Measurements from ENCODE around the gene USP19.

DNA sequence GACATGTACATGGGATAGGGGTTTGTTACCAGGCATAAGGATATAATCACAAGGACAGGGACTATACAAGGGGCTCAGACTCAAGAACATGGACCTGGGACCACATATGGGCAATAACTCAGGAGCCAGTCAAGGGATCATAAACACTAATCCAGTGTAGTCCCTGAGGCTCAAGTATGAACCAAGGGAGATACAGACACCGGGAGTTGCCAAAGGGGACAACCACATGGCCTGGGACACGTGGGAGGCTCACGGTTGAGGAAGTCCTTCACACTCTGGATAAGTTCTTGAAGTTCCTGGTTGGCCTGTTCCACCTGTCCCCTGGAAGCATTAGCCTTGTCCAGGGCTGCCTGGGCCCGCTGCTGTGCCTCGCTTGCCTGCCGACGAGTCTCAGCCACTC is 1.8 kb upstream of the USP19 start:
- TF ChIP-seq YY1 (IDR thresholded peaks at IDR 0.05; ENCODE audit: low read depth, low read length) = no peak
- TF ChIP-seq, protein P1, sequence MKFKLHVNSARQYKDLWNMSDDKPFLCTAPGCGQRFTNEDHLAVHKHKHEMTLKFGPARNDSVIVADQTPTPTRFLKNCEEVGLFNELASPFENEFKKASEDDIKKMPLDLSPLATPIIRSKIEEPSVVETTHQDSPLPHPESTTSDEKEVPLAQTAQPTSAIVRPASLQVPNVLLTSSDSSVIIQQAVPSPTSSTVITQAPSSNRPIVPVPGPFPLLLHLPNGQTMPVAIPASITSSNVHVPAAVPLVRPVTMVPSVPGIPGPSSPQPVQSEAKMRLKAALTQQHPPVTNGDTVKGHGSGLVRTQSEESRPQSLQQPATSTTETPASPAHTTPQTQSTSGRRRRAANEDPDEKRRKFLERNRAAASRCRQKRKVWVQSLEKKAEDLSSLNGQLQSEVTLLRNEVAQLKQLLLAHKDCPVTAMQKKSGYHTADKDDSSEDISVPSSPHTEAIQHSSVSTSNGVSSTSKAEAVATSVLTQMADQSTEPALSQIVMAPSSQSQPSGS (IDR thresholded peaks at IDR 0.05; ENCODE audit: low read length) = no peak
